Activated CD4-positive, alpha-beta T cell treated with anti-CD3 and anti-CD28 coated beads, Interleukin-2, Interleukin-4, amounts not matched to agents 100 ng/mL and 50 ng/mL, durations not matched to agents 16 hours and 8 hours (primary cell): ENCODE results near the gene SERPINB7.

Experiments used
- DNase-seq: peaks from one replicate; pipeline ENCODE4 v3.0.0-alpha.2; 2020; ENCODE audit warnings: low spot score

The SERPINB7 gene

DNA sequence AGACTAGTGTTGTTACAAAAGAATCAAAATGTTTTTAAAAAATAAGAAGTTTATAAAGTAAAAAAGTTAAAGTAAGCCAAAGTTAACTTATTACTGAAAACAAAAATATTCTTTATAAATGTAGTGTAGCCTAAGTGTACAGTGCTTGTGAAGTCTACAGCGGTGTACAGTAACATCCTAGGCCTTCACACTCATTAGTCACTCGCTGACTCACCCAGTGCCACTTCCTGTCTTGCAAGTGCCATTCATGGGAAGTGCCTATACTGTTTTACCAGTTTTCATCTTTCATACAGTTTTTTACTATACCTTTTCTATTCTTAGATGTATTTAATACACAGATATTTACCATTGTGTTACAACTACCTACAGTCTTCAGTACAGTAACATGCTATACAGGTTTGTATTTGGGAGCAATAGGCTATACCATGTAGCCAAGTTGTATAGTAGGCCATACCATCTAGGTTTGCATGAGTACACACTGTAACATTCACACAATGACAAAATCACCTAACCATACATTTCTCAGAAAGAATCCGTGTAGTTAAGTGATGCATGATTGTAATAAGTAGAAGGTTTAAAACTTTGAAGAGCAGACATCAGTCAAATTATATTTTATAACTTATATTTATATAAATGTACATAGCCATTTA, 13.4 kb downstream of the SERPINB7 start:
- peak; percentile 73 for DNase-seq

DNA sequence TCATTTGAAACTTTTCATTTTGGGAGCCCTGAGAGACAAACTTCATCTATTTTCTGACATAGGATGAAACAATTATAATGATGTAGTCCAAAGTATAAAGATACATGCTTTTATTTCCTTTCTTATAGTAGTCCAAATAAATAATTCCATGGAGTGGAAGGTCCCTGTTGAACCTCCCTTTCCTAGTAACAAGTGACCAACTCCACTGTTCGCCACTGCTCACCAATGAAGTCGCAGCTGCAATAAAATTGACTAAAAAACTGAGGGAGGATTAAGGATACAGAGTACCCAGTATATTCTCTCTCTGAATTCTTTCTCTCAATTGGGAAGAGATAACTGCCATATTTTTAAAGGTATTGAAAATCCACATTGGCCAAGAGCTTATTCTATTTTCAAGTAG, 14.1 kb downstream of the SERPINB7 start:
- no peak for DNase-seq

DNA sequence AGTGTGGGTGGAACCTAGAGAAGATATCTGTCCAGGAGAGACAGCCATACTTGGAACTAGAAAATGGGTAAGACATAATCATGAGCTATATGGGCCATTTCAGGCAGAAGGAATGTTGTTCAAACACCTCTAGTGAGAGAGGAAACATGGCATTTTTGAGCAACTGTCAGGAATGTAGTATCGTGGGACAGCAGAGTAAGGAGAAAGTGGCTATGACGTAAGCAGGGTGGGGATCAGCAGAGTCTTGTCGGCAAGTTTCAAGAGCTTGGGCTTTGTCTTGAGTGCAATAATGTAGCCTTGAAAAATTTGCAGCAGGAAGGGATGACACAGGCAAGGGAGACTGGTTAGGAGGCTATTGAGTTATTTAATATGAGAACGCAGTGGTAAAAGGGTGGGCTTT, 20.4 kb downstream of the SERPINB7 start:
- DNase-seq: no peak

- no peak for DNase-seq
Observed at GRCh38 chr18:63799189-63799588, 24.0 kb downstream of the SERPINB7 start.

DNA sequence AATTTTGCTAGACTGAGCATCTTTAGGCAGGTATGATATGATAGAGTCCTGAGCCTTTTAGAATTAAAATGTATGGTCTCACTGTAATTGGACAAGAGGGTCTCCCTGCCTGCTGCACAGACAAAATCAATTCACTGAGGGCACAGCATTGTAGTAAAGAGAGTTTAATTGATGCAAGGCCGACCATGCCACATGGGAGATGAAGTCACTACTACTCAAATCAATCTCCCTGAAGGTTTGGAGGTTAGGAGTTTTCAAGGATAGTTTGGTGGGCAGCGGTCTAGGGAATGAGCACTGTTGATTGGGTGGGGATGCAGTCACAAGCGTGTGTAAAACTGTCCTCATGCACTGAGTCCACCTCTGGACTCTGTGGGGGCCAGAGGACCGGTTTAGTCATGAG, 26.1 kb downstream of the SERPINB7 start:
- DNase-seq: no peak

GRCh38 chr18:63808125-63808524, 32.9 kb downstream of the SERPINB7 start:
- no peak for DNase-seq

- DNase-seq: no peak
Observed at GRCh38 chr18:63817441-63818051, 42.3 kb downstream of the SERPINB7 start.

GRCh38 chr18:63818212-63818611, 43.0 kb downstream of the SERPINB7 start:
- DNase-seq: no peak

GRCh38 chr18:63819786-63820185, 44.6 kb downstream of the SERPINB7 start:
- DNase-seq: no peak

DNA sequence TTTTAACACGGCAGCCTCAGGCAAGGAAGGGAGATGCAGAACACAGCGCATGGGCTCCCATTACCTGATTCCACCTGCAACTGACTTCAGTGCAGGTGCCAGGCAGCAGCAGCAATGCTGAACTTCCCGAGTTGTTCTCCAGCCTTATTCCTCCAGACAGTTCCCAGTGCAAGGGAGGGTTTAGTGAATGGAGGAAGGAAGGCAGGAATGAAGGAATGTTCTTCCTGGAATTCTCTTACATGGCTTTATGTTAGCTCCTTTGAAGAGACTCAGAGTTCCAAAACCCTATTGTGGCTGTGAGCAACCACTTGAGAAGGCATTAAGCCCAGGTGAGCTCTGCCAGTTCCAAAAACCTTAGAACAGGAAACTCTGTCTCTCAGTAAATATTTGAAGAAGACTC, 45.5 kb downstream of the SERPINB7 start:
- DNase-seq: no peak

- DNase-seq: peak; percentile 21
Observed at GRCh38 chr18:63823516-63824219, 48.5 kb downstream of the SERPINB7 start.

- DNase-seq: no peak
Observed at GRCh38 chr18:63824220-63824525, 49.0 kb downstream of the SERPINB7 start.

DNA sequence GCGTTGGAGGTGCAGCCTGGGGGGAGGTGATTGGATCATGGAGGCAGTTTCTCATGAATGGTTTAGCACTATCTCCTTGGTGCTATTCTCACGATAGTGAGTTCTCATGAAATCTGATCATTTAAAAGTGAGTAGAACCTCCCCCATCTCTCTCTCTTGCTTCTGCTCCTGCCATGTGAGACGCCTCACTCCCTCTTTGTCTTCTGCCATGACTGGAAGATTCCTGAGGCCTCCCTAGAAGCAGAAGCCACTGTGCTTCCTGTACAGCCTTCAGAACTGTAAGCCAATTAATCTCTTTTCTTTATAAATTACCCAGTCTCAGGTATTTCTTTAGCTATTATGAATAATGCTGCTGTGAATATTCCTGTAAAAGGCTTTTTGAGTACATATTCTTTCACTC, 52.9 kb downstream of the SERPINB7 start:
- DNase-seq: no peak

DNA sequence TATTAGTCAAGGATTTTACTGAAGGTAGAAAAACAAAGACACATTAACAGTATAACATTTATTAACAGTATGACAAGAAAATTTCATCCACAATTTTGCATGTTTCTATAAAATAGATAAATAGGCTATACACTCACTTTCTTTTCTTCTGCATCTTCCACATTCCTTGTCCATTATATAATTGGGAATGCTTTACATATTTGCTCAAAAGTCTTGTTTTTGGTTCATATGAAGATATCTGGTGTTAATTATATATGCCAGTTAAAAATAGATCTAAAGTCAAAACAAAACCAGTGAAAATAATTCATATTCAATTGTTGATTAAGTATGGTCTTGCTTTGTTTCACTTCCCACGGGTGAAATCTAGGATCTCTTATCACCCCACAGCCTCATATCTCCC, 53.4 kb downstream of the SERPINB7 start:
- DNase-seq: no peak

DNA sequence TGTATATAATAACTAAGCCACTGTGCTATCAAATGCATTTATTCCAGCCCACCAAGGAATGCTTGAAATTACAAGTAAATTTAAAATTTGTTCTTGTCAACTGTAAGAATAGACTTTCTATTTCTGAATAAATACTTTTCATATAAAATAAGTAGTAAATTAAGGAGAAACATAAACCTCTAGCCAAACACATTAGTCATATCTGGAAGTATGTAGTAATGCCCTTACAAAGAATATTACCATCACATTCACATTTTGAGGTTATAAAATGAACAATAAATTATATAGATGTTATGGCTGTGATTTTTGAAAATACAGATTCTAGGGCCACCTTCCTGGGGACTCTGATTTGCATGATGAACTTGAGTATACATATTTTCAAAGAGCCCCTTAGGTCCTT, 54.7 kb downstream of the SERPINB7 start:
- DNase-seq: no peak

DNA sequence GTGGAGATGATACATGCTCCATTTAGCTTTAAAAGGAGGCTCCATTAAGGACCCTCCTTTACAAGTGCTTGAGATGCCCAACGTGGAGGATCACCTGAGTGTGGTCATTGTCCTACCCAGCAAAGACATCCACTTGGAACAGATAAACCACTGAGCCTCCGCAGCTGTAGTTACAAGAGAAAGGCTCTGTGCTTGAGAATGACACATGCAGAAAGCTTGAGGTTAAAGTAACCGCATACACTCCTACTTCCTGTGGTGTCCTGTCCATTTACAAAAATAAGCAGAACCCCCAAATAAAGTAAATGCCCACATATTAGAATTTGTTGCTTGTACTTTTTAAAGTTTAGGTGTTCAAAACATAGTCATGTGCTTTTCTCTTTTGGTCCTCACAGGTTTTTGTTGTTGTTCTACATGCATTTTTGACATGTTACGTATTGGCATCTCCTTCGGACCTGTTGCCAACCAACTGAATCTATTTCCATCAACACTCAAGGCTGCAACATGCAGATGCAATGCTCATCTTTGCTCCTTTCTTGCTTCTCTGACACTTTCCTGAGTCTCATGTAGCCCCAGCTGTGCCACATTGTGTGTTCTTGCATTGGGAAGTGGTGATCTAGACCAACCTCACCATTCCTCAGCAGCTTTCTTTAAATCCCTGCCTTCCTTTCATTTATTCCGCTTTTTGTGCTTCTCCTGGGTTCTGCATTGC, 56.0 kb downstream of the SERPINB7 start:
- DNase-seq: peak; percentile 28

DNA sequence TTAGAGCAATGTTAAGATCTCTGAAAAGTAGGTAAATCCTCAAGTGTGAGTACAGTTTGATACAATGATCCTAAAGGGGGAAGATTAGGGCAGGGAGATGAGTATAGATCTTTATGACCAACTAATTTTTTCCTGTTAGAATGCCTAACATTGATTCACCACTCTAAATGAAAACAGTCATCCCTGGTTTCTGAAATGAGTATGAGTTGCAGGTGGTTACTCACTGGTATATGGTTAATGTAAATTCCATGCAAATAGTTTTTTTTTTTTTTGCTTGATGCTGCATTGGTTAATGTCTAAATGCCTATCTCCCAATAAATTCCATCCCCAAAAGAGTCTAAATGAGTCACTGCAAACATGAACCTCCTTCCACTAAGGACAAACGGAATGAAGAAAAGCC, 57.3 kb downstream of the SERPINB7 start:
- peak; percentile 39 for DNase-seq

DNA sequence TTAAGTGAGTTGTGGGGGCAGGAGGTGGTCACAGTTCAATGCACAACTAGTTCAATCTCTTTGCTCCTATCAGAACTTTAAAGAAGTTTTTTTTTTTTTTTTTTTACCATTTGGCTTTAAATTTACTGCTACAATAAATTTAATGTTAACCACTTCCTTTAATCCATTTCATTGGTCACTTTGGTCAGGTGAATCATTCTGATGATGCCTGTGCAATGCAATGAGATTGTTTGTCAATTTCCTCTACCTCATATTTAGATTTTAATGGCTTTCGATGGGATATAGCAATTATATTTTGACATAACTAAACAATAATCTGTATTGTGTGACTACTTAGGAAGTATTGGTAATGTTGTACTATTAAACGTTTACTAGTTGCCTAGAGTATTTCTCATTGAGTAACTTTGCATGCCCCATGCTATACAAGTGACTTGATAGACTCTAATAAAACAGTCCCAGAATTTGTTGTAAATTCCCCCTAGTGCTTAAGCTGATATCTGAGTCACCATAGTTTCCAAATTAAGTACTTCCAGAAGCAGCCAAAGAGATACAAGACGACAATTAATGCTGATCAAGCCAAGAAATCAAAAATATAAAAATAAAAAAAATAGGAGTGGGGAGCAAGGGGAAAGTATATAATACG, 59.4 kb downstream of the SERPINB7 start:
- no peak for DNase-seq

DNA sequence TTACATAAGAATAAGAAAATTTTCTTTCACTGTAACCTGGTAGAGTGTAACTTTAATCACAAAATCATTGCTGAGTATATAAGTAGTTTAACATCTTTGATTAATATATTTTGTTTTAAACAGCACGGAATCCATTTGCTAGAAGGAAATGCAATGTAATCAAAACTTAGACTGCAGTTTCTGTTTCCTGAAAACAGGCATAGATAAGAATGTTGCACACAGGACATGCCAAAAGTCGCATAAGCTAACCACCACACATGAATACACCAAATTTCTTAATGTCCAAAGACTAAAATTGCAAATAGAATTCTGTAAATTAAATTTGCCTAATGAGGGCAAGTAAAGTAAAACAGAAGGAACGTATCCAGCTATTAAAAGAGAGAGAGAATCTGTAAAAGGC, 61.2 kb downstream of the SERPINB7 start:
- no peak for DNase-seq

- DNase-seq: no peak
Observed at GRCh38 chr18:63837590-63837989, 62.4 kb downstream of the SERPINB7 start.

- DNase-seq: no peak
Observed at GRCh38 chr18:63843008-63843407, 67.8 kb downstream of the SERPINB7 start.

DNA sequence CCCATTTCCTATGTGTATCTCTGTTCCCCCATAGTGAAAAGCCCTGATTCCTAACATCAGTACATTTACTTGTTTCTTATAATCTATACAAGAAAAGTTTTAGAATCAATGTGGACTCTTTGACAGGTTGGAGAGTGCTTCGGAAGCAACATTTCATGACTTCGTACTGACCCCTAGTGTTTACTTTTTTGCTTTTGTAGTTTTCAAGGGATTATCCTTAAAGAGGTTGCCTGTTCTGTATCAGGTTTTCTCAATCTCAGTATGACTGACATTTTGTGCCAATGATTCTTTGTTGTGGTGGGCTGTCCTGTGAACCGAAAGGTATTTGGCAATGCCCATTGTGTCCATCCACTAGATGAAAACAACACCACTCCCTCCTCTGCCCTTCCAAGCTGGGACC, 69.0 kb downstream of the SERPINB7 start:
- DNase-seq: peak; percentile 18

DNA sequence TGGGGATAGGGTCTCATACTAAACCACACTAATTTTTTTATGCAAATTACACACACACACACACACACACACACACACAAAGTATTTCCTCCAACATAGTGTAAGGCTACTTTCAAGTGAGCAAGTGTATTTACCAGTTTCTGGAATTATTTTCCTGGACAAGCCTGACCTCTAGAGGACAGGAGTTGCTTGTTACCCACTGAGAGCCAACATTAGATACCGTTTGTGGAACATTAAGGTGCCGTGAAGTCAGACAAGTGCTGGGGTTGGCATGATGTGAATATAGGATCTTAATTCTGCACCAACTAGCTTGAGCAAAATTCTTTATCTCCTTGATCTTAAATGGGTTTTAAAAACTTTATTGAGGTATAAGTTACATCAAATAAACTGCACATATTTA, 72.9 kb downstream of the SERPINB7 start:
- DNase-seq: peak; percentile 38
